K562 (cell line): ENCODE results near the gene POPDC3. TPM values are rescaled to one million over a fixed set of nuclear protein-coding genes. Genes with fewer than 3 reads are reported as not detected.

ENCODE experiments used
- ATAC-seq: fragments of 200-7000 bp; cut with Tn5 transposase; 3 replicates; pipeline ENCODE4 v1.9.1; 2020; ENCODE audit warnings: moderate library complexity
- BruUV-seq: library from RNA; stranded (reverse); fragments of 400-500 nt; replicated peaks from 2 replicates; lab custom pipeline; 2021; lab: Mats Ljungman, UMichigan
- CTCF ChIA-PET: fragments of 300-600 bp; formaldehyde crosslinking; extraction: SDS; loops from one replicate; lab custom pipeline; 2021; ENCODE audit warnings: low intra/inter-chr PET ratio; lab: Yijun Ruan, JAX
- POLR2A ChIA-PET: fragments of 300-600, 350-650 bp; sonication (Branson Sonifier 250); formaldehyde crosslinking; extraction: SDS; loops from one replicate; lab custom pipeline; 2021; ENCODE audit warnings: antibody characterized with exemption, inconsistent platforms; lab: Yijun Ruan, JAX
- DNase-seq, 4 experiments: peaks; one replicate each; pipeline versions ENCODE4 v3.0.0 to v3.0.0-alpha.2; 2011 to 2018; ENCODE audit warnings: low spot score in 3 of 4, mixed read lengths in 3 of 4; ENCODE audit errors: extremely low read depth in 1 of 4
- FAIRE-seq: peaks from 2 replicates; lab custom pipeline; 2011; peaks lifted over from hg19 to GRCh38; lab: Jason Lieb, UNC
- H2AFZ ChIP-seq: 2 replicates; pipeline ENCODE4 v1.6.0; 2011; ENCODE audit warnings: low read depth, low read length, control low read depth, inconsistent platforms
- H3K27ac ChIP-seq: fragments of 200-600 bp; 3 replicates; pipeline ENCODE4 v1.8.0; 2011; ENCODE audit warnings: low read depth, mild to moderate bottlenecking, control low read depth, inconsistent platforms, low read length, moderate library complexity, mixed read lengths; ENCODE audit errors: extremely low read depth
- H3K27me3 ChIP-seq, 2 experiments: fragments of 300-600 bp in 1 of 2; 2 replicates in 1 of 2; 3 replicates in 1 of 2; pipeline versions ENCODE4 v1.6.0 to v1.8.0; 2011; ENCODE audit warnings: inconsistent platforms in 2 of 2, low read length in 2 of 2, mild to moderate bottlenecking in 1 of 2, mixed read lengths in 1 of 2, moderate library complexity in 1 of 2; ENCODE audit not compliant: control insufficient read depth in 2 of 2, insufficient read depth in 2 of 2
- H3K36me3 ChIP-seq: fragments of 300-600 bp; 3 replicates; pipeline ENCODE4 v1.8.0; 2011; ENCODE audit warnings: mild to moderate bottlenecking, low read length, inconsistent platforms; ENCODE audit not compliant: control insufficient read depth, insufficient read depth
- H3K4me1 ChIP-seq, 2 experiments: fragments of 200-600 bp in 1 of 2; replicated peaks in 1 of 2; 2 replicates in 1 of 2; 3 replicates in 1 of 2; pipeline versions ENCODE4 v1.5.1 to v1.8.0; 2011; ENCODE audit warnings: inconsistent platforms in 2 of 2, low read length in 2 of 2, mild to moderate bottlenecking in 1 of 2, mixed read lengths in 1 of 2, moderate library complexity in 1 of 2; ENCODE audit not compliant: control insufficient read depth in 2 of 2, insufficient read depth in 2 of 2
- H3K4me2 ChIP-seq: 2 replicates; pipeline ENCODE4 v1.6.1; 2011; ENCODE audit warnings: low read length, control low read depth, inconsistent platforms, mixed read lengths; ENCODE audit not compliant: insufficient read depth
- H3K4me3 ChIP-seq: fragments of 200-600 bp; sonication (generic), shearing (Covaris generic); 2 replicates; pipeline ENCODE4 v1.5.1; 2016; ENCODE audit warnings: control low read depth, inconsistent platforms
- H3K79me2 ChIP-seq: fragments of 200-600 bp; 3 replicates; pipeline ENCODE4 v1.8.0; 2011; ENCODE audit warnings: low read length, inconsistent platforms; ENCODE audit not compliant: control insufficient read depth, insufficient read depth
- H3K9ac ChIP-seq, 2 experiments: 2 replicates each; pipeline versions ENCODE4 v1.6.0 to v1.6.1; 2011; ENCODE audit warnings: low read depth in 2 of 2, low read length in 2 of 2, control low read depth in 1 of 2, inconsistent platforms in 1 of 2, mild to moderate bottlenecking in 1 of 2, mixed read lengths in 1 of 2; ENCODE audit not compliant: insufficient read depth in 1 of 2
- H3K9me1 ChIP-seq: one replicate; pipeline ENCODE4 v1.6.0; 2011; ENCODE audit warnings: inconsistent platforms, mild to moderate bottlenecking, low read length, moderate library complexity; ENCODE audit not compliant: control insufficient read depth, insufficient read depth
- H3K9me3 ChIP-seq: replicated peaks from 2 replicates; pipeline ENCODE4 v1.5.1; 2011; ENCODE audit warnings: low read depth, low read length, inconsistent platforms; ENCODE audit not compliant: control insufficient read depth, insufficient read depth
- H4K20me1 ChIP-seq: replicated peaks from 2 replicates; pipeline ENCODE4 v1.6.1; 2011; ENCODE audit warnings: low read length, inconsistent platforms, mixed read lengths; ENCODE audit not compliant: control insufficient read depth, insufficient read depth
- CXXC5 ChIP-seq: fragments of 250-450 bp; sonication (Bioruptor Pico); IDR thresholded peaks from 2 replicates; pipeline ENCODE4 v1.8.0; 2022; ENCODE audit warnings: inconsistent platforms, mild to moderate bottlenecking, moderate library complexity
- NCOR1 ChIP-seq: fragments of 450-650 bp; IDR thresholded peaks from 2 replicates; pipeline ENCODE4 v1.6.1; 2016; ENCODE audit warnings: mild to moderate bottlenecking, moderate library complexity
- SMARCA4 ChIP-seq: fragments of 450-650 bp; IDR thresholded peaks from 2 replicates; pipeline ENCODE4 v1.6.1; 2016
- ZNF699 ChIP-seq: fragments of 250-450 bp; sonication (Bioruptor Pico); IDR thresholded peaks from 2 replicates; pipeline ENCODE4 v1.8.0; 2021; ENCODE audit warnings: mild to moderate bottlenecking, moderate library complexity; ENCODE audit not compliant: insufficient replicate concordance
- WGBS: fragments of 100-300 bp; shearing (Covaris generic); methylation state at CpG from one replicate; pipeline ENCODE4 v1.1.6; 2016; ENCODE audit warnings: low coverage, mixed read lengths; ENCODE audit not compliant: insufficient coverage; ENCODE audit errors: missing lambda C conversion rate; 5-methylcytosine and 5-hydroxymethylcytosine counted together
- in situ Hi-C: fragments of 300-500 bp; cut with MboI; formaldehyde crosslinking; loops from 4 replicates; pipeline ENCODE4 v1.15.0; 2018; ENCODE audit warnings: inconsistent platforms, mixed read lengths
- intact Hi-C: fragments of 100-400 bp; cut with micrococcal nuclease; formaldehyde crosslinking; loops from 2 replicates; pipeline ENCODE4 v1.14.2; 2022
- polyA plus RNA-seq, 8 experiments: library from polyadenylated mRNA; depleted of rRNA in 4 of 8; stranded (reverse) in 5 of 8; unstranded in 3 of 8; fragments of >200 nt; fragmentation: Nextera tagmentation in 2 of 8; fragmentation: Illumina TruSeq in 1 of 8; extraction: Ambion mirVana in 2 of 8; extraction: Trizol in 1 of 8; gene quantifications; 2 replicates each; pipeline versions ENCODE4 v1.2.1 to v1.2.3, GENCODE V29; 2011 to 2014; ENCODE audit warnings: inconsistent platforms in 1 of 8, missing spikeins in 1 of 8
- total RNA-seq, 7 experiments: library from RNA; depleted of rRNA in 6 of 7; stranded (reverse); fragments of >200 nt in 6 of 7; fragmentation: Illumina TruSeq in 2 of 7; extraction: Trizol in 2 of 7; gene quantifications; 2 replicates each; pipeline versions ENCODE4 v1.2.1 to v1.2.3, GENCODE V29; 2011 to 2021; ENCODE audit warnings: low replicate concordance in 1 of 7
- TF ChIP-seq, protein P1 (sequence below): sonication (generic); formaldehyde crosslinking; IDR thresholded peaks from 2 replicates; pipeline ENCODE4 v1.8.0; 2023; ENCODE audit warnings: mild to moderate bottlenecking, missing genetic modification reagents

Gene POPDC3
- total and polyA plus RNA-seq, 9 of the 15 experiments (the other 6 are each of a cell fraction or from before 2014, with no cell fraction given), result 4.0 to 11.8 (median 5.4) TPM

DNA sequence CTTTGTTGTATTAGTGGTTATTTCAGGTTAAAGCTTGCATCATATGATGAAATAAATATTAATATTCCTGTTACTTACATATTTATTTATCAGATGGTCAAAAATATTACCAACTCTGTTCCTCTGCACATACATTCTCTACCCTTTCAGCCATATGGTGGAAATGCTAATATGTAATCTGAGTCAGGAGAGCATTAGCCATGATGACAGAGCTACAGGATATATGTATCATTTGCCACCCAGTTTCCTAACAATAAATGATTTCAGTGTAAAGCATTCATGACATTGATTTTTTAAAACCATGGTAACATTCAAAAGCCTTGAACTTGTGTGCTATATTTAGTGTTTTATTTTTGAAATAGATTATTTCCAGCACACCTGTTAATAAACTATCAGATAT lies 16.6 kb downstream of the POPDC3 start:
- no peak for FAIRE-seq
- peaks cover 0 to 10% of the 10 kb centered on the region in 2 experiments; a peak in 3 of 5 replicates for H3K27me3 ChIP-seq
- no peak overlapping the region for H2AFZ ChIP-seq
- ChIA-PET CTCF (no interaction called here), POLR2A (interaction anchor here (2.0 kb wide), 1 partner anchor 9 kb away, joined by 8 read pairs; no protein-coding TSS in a partner anchor)
- no peak for ATAC-seq
- H3K9me1 ChIP-seq, result no peaks in the 10 kb centered on the region
- no peaks in the 10 kb centered on the region for H4K20me1 ChIP-seq
- H3K79me2 ChIP-seq, result no peaks in the 10 kb centered on the region
- no peak overlapping the region for H3K9ac ChIP-seq
- H3K4me2 ChIP-seq, result no peak overlapping the region
- H3K9me3 ChIP-seq, result no peaks in the 10 kb centered on the region
- in situ Hi-C loops (no loop called here), intact Hi-C loops (no loop called here)
- TF ChIP-seq, protein P1, sequence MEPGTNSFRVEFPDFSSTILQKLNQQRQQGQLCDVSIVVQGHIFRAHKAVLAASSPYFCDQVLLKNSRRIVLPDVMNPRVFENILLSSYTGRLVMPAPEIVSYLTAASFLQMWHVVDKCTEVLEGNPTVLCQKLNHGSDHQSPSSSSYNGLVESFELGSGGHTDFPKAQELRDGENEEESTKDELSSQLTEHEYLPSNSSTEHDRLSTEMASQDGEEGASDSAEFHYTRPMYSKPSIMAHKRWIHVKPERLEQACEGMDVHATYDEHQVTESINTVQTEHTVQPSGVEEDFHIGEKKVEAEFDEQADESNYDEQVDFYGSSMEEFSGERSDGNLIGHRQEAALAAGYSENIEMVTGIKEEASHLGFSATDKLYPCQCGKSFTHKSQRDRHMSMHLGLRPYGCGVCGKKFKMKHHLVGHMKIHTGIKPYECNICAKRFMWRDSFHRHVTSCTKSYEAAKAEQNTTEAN (CRISPR knock-in tag), result no peak
- TF ChIP-seq ZNF699 (no peak), NCOR1 (no peak), CXXC5 (CRISPR knock-in tag) (no peak), SMARCA4 (no peak)
- no peaks in the 10 kb centered on the region for H3K4me1 ChIP-seq
- H3K36me3 ChIP-seq, result no peaks in the 10 kb centered on the region
- no peak overlapping the region for H3K4me3 ChIP-seq
- no peak overlapping the region for H3K27ac ChIP-seq
- no TSS peak for BruUV-seq
- DNase-seq, result no peak

DNA sequence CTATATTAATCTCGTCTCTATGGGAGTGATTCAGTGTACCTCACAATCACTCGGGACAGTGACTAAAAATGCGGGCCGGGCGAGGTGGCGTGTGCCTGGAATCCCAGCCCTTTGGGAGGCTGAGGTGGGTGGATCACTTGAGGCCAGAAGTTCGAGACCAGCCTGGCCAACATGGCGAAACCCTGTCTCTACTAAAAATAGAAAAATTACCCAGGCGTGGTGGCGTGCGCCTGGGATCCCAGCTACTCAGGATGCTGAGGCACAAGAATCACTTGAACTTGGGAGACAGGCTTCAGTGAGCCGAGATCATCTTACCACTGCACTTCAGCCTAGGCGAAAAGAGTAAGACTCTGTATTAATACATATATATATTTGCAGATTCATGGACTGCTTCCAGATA lies 17.4 kb downstream of the POPDC3 start:
- Histone ChIP-seq H3K27ac (no peak overlapping the region), H3K9ac (no peak overlapping the region), H3K9me3 (no peaks in the 10 kb centered on the region), H3K79me2 (no peaks in the 10 kb centered on the region), H3K9me1 (no peaks in the 10 kb centered on the region), H3K4me3 (no peak overlapping the region), H4K20me1 (no peaks in the 10 kb centered on the region), H3K36me3 (no peaks in the 10 kb centered on the region), H3K27me3 (peaks cover 3 to 10% of the 10 kb centered on the region in 2 experiments; a peak in 3 of 5 replicates), H2AFZ (no peak overlapping the region), H3K4me1 (no peaks in the 10 kb centered on the region), H3K4me2 (no peak overlapping the region)
- intact Hi-C loops (no loop called here), in situ Hi-C loops (no loop called here)
- 7% methylated on average over 13 of the region's 13 CpGs for WGBS
- BruUV-seq, result no TSS peak
- ChIA-PET POLR2A (no interaction called here), CTCF (no interaction called here)
- no peak for FAIRE-seq
- ATAC-seq, result no peak
- no peak for DNase-seq
